Measurements from ENCODE around the gene GRIK4.

The GRIK4 gene

DNA sequence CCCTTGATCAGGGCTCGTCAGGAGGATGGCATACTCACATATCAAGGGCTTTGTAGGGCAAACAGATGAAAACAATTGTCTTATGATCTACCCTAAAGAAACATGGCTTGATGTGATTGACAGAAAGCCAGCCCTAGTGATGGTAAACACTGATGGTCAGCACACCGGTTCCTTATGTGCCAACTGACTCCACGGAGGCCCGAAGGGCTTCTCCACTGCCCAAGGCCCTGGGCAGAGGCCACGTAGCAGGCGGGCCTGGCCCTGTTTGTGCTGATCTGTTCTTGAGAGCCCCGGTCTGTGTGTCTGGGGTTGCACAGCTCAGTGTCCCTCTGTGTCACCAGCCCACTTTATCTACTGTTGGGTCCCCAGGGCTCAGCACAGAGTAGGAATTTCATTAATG lies 115.2 kb downstream of the GRIK4 start:
- Histone ChIP-seq H3K36me3 (ENCODE audit: insufficient read depth, low read length) (no peaks in the 10 kb centered on the region), H3K4me3 (ENCODE audit: low read depth, low read length, poor library complexity, severe bottlenecking) (no peak overlapping the region), H4K20me1 (ENCODE audit: insufficient read depth, low read length) (no peaks in the 10 kb centered on the region), H3K9me2 (ENCODE audit: low read depth, low read length) (no peaks in the 10 kb centered on the region), H3K4me1 (ENCODE audit: insufficient read depth, low read length, severe bottlenecking) (no peaks in the 10 kb centered on the region), H3K79me2 (ENCODE audit: insufficient read depth, low read length) (no peaks in the 10 kb centered on the region), H3K4me2 (ENCODE audit: low read length) (no peak overlapping the region), H2AFZ (ENCODE audit: low read length) (no peak overlapping the region), H3K9me3 (ENCODE audit: low read length) (no peaks in the 10 kb centered on the region), H3K9ac (ENCODE audit: low read length) (no peak overlapping the region), H3K27ac (ENCODE audit: low read depth, low read length, poor library complexity, severe bottlenecking) (no peak overlapping the region), H3F3A (ENCODE audit: insufficient read depth, low read length) (no peaks in the 10 kb centered on the region), H3K27me3 (ENCODE audit: insufficient read depth, low read length) (no peaks in the 10 kb centered on the region)
- TF ChIP-seq, protein P1, sequence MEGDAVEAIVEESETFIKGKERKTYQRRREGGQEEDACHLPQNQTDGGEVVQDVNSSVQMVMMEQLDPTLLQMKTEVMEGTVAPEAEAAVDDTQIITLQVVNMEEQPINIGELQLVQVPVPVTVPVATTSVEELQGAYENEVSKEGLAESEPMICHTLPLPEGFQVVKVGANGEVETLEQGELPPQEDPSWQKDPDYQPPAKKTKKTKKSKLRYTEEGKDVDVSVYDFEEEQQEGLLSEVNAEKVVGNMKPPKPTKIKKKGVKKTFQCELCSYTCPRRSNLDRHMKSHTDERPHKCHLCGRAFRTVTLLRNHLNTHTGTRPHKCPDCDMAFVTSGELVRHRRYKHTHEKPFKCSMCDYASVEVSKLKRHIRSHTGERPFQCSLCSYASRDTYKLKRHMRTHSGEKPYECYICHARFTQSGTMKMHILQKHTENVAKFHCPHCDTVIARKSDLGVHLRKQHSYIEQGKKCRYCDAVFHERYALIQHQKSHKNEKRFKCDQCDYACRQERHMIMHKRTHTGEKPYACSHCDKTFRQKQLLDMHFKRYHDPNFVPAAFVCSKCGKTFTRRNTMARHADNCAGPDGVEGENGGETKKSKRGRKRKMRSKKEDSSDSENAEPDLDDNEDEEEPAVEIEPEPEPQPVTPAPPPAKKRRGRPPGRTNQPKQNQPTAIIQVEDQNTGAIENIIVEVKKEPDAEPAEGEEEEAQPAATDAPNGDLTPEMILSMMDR (IDR thresholded peaks at IDR 0.05; ENCODE audit: low read length): no peak
- TF ChIP-seq EZH2 (IDR thresholded peaks at IDR 0.05; ENCODE audit: borderline replicate concordance, low read length): no peak

DNA sequence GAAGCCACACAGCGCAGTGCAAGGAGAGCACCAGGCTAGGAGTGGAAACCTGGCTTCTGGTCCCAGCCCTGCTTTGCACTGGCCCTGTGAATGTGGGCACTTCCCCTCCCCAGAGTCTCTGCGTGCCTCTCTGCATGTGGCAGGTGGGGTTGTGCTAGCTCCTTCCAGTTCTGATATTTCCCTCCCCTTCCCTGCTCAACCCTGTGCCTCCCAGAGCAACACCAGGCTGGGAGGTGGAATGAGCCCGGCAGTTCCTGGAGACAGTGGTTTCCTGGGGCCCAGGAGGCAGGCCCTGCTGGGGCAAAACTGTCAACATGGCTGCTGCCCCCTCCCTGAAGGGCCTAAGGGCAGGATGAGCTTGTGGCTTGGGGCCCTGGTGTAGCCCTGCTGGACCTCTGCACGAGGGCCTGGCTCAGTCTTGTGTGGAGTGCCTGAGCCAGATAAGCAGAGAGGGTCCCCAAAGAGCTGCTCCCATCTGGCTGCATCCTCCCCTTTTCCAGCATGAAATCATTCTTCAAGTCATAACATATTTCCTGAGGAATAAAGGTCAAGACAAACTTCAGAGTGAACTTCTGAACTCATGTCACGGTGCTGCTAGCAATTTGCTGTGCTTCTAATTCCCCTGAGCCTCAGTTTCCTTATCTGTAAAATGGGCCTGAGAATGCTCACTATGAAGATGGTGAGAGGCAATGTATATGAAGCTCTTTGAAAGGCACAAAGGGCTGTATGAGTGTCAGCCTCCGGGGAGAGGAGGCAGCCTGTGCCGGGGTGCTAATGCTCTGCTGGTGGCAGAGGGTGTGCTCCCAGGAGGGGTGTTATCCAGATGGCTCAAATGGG lies 116.0 kb downstream of the GRIK4 start:
- TF ChIP-seq, protein P1 (IDR thresholded peaks at IDR 0.05; ENCODE audit: low read length): no peak
- TF ChIP-seq EZH2 (IDR thresholded peaks at IDR 0.05; ENCODE audit: borderline replicate concordance, low read length): no peak
- H3K4me1 ChIP-seq (ENCODE audit: insufficient read depth, low read length, severe bottlenecking): no peaks in the 10 kb centered on the region
- no peaks in the 10 kb centered on the region for H4K20me1 ChIP-seq (ENCODE audit: insufficient read depth, low read length)
- no peak overlapping the region for H3K4me2 ChIP-seq (ENCODE audit: low read length)
- no peak overlapping the region for H3K9ac ChIP-seq (ENCODE audit: low read length)
- no peak overlapping the region for H2AFZ ChIP-seq (ENCODE audit: low read length)
- H3K9me2 ChIP-seq (ENCODE audit: low read depth, low read length): no peaks in the 10 kb centered on the region
- H3K36me3 ChIP-seq (ENCODE audit: insufficient read depth, low read length): no peaks in the 10 kb centered on the region
- H3K27ac ChIP-seq (ENCODE audit: low read depth, low read length, poor library complexity, severe bottlenecking): no peak overlapping the region
- no peaks in the 10 kb centered on the region for H3K9me3 ChIP-seq (ENCODE audit: low read length)
- H3K27me3 ChIP-seq (ENCODE audit: insufficient read depth, low read length): no peaks in the 10 kb centered on the region
- H3K79me2 ChIP-seq (ENCODE audit: insufficient read depth, low read length): no peaks in the 10 kb centered on the region
- no peaks in the 10 kb centered on the region for H3F3A ChIP-seq (ENCODE audit: insufficient read depth, low read length)
- no peak overlapping the region for H3K4me3 ChIP-seq (ENCODE audit: low read depth, low read length, poor library complexity, severe bottlenecking)

DNA sequence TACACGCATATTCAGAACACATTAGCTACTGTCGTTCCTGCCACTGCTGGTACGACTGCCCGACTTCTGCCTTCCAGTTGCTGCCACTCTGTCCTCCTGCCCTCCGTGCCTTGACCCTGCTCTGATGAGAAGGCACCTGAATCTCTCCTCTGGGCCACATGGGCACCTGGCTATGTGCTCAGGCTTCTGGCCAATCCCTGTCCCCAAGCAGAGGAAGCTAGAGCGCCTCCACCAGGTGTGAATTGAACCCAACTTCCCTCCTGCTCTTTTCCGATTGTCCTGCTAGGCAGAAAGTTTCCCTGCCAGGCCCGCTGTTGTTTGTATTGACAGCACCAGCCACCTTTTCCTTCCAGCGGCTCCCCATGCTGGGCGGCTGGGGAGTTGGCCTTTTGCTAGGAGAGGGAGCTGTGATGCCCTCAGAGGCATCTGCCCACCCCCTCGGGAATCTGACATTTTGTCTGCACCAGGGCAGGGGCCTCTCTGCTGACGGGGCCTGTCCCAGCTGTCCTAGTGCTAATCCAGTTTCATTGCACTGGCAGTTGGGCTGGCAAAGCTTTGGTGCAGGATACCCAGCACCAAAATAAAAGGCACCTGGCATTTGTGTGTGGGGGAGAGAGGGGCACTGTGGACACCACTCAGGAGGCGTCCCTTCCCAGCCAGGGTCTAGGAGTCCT lies 118.0 kb downstream of the GRIK4 start:
- Histone ChIP-seq H3K27me3 (ENCODE audit: insufficient read depth, low read length) (no peaks in the 10 kb centered on the region), H3K4me2 (ENCODE audit: low read length) (no peak overlapping the region)

More for the DNA sequence above, 118.0 kb downstream of the GRIK4 start:
- Histone ChIP-seq H2AFZ (ENCODE audit: low read length) (no peak overlapping the region), H3K27ac (ENCODE audit: low read depth, low read length, poor library complexity, severe bottlenecking) (no peak overlapping the region), H3K36me3 (ENCODE audit: insufficient read depth, low read length) (no peaks in the 10 kb centered on the region), H3K9me2 (ENCODE audit: low read depth, low read length) (no peaks in the 10 kb centered on the region), H3K9me3 (ENCODE audit: low read length) (no peaks in the 10 kb centered on the region), H3F3A (ENCODE audit: insufficient read depth, low read length) (no peaks in the 10 kb centered on the region), H3K4me3 (ENCODE audit: low read depth, low read length, poor library complexity, severe bottlenecking) (no peak overlapping the region), H3K9ac (ENCODE audit: low read length) (no peak overlapping the region), H3K79me2 (ENCODE audit: insufficient read depth, low read length) (no peaks in the 10 kb centered on the region), H4K20me1 (ENCODE audit: insufficient read depth, low read length) (no peaks in the 10 kb centered on the region), H3K4me1 (ENCODE audit: insufficient read depth, low read length, severe bottlenecking) (no peaks in the 10 kb centered on the region)
- TF ChIP-seq, protein P1 (IDR thresholded peaks at IDR 0.05; ENCODE audit: low read length): no peak
- no peak for TF ChIP-seq EZH2 (IDR thresholded peaks at IDR 0.05; ENCODE audit: borderline replicate concordance, low read length)

Measured in OCI-LY1 (cell line).